HG03442 (cell line): ENCODE data around the gene ATP6V0C.

Source experiments
- ATAC-seq: cut with Tn5 transposase; IDR thresholded peaks from one replicate; pipeline ENCODE4 v1.9.1; 2021; ENCODE audit warnings: mild to moderate bottlenecking, moderate library complexity; ENCODE audit not compliant: unreplicated experiment

Gene ATP6V0C

DNA sequence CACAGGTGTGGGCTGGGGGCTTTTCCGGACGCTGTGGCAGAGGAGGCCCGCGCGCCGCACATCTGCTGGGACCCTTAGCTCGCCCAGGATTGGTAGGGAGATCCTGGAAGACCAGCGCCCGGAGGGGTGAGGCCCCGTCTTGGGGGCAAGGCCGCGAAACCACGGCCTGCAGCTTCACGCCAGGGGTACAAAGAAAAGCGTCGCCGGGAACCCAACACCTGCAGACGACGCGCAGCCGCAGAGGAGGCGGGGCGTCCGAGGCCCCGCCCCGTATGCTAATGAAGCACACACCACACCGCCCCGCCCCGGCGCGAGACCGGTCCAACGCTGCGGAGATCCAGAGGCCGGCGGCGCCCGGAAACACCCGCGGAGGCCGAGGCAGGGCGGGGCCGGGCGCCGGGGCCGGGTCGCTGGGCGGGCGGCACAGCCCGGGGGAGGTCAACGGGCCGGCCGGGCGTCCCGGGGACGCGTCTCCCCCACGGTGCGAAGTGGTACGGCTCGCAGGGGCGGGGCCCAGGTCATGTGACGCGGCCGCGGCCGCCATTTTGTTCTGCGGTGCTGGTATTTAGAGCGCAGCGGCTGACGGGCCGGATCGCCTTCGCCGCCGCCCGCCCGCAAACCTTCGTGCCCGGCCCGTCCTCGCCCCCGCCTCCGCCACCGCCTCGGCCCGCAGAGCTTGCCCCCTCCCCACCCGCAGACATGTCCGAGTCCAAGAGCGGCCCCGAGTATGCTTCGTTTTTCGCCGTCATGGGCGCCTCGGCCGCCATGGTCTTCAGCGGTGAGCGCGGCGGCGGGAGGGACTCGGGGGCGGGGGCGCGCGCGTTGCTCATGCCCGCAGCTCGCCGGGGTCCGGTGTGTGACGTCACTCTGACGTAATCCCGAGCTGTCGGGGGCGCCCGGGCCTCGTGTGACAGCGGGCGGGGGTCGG, at the start of gene ATP6V0C:
ATP6V0C (plus strand) TSS at position 548 of the 928 bp plus-strand sequence; CDS start at position 700, 152 bp downstream.
- peak; percentile 63 for ATAC-seq

- ATAC-seq: no peak
These were observed 49.4 kb upstream of the ATP6V0C start for GRCh38 chr16:2464333-2464732.

DNA sequence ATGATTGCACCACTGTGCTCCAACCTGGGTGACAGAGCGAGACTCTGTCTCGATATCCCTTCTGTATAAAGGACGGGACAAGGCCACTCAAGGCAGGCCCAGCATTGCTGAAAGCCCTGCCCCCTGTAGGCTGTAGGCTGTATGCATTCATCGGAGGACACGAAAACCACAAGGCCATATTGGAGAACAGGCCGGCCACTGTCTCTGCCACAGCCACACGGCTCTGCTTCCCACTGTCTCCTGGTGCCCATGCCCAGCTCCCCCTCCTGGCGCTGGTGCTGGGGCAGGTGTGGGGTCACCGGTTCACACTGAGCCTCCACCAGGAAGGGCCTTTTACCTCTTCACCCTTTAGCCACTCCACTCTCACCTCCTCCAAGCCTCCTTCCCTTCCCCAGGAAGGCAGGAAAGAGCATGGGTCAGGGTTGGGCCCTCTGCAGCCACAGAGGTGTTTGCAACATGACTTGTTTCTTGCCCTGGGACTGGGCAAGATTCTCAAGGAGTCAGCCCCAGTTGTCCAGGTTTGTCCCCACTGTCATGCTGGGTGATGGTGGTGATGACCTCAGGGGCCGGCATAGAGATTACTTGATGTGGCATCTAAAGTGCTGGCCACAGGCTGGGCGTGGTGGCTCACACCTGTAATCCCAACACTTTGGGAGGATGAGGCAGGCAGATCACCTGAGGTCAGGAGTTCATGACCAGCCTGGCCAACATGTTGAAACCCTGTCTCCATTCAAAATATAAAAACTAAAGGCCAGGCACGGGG, 47.9 kb upstream of the ATP6V0C start:
- no peak for ATAC-seq

DNA sequence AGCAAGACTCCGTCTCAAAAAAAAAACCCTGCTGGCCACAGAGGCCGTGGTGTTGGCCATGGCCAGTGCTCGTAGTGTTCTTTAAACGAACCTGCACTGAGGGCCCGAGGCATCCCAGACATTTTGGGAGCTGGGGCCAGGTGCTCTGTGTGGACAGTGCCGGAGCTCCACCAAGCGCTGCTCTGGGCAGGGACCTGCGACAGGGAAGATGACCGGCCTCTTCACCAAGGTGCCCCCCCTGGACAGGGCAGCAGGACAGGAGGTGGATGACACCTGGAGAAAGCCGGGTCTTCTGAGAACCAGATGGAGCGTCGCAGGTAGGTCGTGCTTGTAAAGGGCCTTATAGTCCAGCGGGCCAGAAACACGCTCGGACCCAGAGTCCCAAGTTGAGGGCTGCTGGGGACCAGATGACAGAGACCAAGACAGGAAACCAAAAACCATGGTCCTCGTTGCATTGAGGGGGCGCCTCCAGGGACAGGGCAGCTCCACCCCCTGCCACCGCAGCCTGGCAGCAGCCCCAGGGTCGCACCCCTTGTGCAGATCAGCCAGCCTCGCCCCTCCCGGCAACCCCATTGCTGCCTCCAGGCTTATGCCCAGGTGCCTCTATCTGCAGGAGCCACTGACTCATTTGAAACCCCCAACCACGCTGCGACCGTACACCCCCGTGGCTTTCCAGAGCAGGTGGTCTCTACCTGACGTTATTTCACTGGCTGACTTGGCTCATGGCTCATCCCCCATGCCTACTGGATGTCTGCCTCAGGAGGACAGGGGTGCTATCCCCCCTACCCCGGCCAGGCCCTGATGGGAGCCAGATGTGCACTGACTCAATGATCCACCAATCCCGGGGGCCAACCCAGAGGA, 46.9 kb upstream of the ATP6V0C start:
- ATAC-seq: no peak

DNA sequence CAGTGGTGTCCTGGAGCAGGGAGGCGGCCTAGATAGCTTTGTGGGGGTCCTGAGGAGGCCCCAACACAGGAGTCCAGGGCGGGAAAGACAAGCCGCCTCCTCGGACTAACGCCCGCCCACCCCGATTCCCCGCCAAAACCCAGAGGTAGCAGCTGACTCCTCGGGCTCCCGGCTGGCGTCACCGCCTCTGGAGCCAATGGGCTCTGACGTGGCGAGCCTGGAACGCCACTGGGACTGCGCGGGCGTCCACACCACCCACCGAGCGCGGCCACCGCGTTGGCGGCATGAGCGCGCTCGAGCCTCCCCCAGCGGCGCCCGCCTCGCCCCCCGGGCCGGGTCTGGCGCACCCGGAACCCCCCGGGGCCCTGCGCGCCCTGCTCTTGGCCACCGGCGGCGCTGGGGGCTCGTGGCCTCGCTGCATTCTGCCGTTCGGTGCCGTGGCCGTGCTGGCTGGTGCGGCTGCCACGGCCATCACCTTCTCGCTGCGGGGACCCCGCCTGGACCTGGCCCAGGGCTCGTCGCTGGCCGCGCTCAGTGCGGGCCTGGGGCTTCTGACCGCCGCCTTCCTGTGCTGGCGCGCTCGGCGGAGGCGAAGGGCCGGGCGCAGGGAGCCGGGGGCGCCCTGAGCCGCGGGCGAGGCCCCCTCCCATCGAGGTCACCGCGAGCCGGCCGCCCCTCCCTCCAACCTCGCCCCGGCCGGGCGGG, 46.1 kb upstream of the ATP6V0C start:
- no peak for ATAC-seq

DNA sequence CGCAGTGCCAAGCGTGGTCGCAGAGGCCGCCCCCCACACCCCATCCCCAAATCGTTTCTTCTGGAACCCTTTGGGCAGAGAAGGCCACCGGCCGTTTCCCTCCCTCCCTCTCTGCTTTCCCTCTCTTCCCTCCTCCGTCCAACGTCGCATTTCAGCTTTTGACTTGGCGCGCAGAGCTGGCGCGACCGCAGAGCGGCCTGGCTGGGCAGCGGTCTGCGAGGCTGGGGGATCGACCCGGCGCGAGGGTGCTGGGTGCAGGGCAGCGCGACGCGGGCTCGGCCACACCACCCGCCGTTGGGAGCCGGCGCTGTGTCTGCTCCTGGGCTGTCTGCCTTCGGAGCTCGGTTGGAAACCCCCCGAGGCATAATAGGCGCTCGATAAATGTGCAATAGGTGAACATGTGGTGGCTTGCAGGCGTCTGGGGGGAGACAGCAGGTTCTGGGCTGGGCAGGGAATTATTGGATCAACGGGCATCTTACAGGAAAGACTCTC, 45.5 kb upstream of the ATP6V0C start:
- ATAC-seq: no peak

DNA sequence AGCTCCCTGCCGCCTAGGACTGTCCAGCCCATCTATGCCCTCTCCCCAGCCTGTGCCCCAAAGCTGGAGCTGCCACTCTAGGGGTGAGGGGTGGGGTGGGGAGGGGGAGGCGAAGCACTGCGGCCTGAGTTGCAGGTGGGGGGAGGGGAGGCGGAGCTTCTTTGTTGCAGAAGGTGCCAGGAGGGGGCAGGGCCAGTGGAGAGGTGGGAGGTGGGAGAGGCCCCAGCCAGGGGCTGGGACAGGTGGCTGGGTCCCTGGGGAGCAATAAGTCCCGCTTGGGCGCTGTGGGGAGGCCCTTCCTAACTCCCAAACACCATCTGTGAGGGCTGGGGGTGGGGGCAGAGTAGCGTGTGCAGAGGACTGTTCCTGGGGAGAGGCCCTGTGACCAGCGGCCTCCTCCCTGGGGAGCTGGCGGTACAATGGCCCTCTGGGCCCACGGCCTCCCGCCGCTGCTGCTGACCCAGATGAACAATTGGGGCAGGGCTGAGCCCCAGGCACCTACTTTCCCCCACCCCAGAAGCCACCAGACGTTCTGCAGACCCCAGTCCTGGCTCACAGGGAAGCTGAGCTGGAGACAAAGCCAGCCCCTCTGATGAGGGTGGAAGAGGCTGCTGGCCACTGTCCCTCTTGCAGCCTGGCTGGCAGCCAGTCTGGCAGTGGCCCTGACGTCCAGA, 44.9 kb upstream of the ATP6V0C start:
- no peak for ATAC-seq

DNA sequence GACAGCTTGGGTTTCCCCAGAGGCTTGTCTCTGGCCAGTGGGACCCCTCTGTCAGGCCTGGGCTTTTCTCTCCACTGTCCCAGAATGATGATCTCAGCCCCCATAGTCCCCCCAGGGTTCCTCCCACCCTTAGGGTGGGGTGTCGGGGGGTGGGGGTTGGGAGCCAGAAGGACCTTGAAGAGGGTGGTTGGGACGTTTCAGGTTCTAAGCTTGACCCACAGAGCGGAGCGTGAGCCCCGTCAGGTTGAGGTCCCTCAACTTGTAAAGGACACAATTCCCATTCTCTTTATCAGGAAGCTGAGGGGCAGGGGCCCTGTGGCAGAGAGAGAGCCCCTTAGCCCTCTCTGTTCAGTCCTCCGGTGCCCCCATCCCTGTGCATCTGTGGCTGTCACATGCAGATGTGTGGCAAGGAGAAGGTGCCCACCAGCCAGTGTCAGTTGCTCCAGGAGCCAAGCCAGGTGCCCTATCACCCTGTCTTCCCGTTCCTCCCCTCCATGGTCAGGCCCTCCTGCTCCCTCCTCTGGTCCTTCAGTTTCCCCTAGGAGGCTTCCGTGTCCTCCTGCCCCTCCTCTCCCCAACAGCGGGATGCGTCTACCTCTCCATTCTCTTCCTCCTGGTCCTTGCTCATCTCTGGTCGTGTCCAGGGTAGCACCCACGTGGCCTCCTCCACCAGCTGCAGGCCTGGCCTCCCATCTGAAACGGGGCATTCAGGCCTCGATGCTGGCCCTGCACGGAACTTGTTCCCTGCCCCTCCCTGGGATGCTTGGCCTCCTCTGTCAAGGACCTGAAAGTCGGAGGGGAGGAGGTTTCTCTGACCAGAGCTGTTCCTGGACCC, 44.1 kb upstream of the ATP6V0C start:
- no peak for ATAC-seq

DNA sequence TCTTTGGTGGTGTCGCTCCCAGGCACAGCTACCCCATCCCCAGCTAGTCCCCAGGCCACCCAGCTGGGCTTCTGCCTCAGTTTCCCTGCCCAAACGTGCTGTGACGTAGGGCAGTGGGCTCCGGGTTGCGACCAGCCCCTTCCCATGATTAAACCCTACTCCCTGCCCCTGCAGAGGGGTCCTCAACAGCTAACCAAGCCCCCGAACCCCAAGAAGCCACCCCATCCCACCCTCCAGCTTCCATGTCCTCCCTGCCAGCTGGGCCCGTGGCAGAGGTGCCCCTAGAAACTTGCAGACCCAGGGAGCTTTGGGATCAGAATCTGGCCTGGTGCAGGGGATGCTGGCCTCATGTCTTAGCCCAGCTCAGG, 43.5 kb upstream of the ATP6V0C start:
- ATAC-seq: no peak

DNA sequence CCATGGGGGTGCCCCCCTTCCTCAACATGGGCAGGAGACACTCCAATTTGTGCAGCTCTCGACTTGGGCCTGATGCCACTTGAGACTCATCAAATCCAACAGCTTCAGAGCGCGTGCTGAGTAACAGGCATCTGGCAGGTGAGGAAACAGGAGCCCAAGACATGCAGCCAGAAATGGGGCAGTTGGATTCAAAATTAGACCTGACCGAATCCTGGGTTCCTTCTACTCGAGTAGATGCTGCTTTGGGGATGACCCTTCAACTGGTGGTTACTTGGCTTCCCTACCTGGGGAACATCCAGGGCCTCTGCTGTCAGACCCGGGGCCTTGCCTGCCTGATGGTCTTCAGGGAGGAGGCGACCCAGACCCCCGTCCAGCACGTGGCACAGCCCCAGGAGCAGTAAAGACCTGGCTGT, 43.1 kb upstream of the ATP6V0C start:
- no peak for ATAC-seq

DNA sequence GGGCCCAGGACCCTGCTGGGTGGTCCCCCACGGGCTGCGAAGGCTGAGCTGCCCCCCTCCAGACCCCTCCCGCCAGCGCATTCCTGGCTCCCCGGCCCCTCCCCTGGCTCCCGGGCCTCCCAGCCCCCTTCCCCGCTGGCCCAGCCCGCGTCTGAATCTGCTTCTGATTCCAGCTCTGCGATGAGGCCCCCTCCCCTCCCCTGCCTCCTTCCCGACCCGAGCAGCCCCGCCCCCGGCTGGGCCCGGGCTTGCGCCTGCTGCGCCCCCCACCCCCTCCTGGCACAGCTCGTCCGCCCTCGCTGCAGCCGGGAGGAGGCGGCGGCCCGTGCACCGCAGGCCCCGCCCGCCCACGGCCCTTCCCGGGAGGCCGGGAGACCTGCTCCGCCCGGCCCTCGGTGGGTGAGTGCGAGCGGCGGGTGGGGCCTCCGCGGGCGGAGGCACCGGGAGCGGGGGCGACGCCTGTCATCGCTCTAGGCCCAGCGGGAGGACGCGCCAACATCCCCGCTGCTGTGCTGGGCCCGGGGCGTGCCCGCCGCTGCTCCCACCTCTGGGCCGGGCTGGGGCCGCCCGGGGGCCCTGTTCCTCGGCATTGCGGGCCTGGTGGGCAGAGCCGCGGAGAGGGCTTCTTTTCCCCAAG, 42.6 kb upstream of the ATP6V0C start, which contains the start of gene NTN3:
NTN3 (plus strand) TSS at position 282 of the 637 bp plus-strand sequence. CDS start 405 bp downstream, outside the sequence.
- ATAC-seq: no peak

DNA sequence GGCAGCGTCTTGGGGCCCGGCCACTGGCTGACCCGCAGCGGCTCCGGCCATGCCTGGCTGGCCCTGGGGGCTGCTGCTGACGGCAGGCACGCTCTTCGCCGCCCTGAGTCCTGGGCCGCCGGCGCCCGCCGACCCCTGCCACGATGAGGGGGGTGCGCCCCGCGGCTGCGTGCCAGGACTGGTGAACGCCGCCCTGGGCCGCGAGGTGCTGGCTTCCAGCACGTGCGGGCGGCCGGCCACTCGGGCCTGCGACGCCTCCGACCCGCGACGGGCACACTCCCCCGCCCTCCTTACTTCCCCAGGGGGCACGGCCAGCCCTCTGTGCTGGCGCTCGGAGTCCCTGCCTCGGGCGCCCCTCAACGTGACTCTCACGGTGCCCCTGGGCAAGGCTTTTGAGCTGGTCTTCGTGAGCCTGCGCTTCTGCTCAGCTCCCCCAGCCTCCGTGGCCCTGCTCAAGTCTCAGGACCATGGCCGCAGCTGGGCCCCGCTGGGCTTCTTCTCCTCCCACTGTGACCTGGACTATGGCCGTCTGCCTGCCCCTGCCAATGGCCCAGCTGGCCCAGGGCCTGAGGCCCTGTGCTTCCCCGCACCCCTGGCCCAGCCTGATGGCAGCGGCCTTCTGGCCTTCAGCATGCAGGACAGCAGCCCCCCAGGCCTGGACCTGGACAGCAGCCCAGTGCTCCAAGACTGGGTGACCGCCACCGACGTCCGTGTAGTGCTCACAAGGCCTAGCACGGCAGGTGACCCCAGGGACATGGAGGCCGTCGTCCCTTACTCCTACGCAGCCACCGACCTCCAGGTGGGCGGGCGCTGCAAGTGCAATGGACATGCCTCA, 41.9 kb upstream of the ATP6V0C start:
- no peak for ATAC-seq

GRCh38 chr16:2472488-2472864, 41.3 kb upstream of the ATP6V0C start:
- no peak for ATAC-seq

DNA sequence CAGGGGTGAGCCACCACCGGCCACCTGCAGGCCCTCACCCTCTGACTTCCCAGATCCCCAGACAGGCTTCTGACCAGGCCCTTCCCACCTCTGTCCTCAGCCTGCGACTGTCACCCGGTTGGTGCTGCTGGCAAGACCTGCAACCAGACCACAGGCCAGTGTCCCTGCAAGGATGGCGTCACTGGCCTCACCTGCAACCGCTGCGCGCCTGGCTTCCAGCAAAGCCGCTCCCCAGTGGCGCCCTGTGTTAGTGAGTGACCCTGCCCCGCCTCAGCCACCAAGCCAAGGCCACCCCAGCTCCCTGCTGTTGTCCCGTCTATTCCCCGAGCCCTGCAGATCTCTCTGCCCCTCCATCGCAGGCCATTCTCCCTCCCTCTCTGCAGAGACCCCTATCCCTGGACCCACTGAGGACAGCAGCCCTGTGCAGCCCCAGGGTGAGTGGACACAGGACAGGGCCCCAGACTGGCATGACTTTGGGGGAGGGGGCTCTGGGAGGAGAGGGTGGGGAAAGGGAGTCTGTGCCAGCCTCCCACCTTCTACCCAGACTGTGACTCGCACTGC, 40.8 kb upstream of the ATP6V0C start:
- ATAC-seq: no peak

GRCh38 chr16:2473446-2473926, 40.3 kb upstream of the ATP6V0C start:
- no peak for ATAC-seq

DNA sequence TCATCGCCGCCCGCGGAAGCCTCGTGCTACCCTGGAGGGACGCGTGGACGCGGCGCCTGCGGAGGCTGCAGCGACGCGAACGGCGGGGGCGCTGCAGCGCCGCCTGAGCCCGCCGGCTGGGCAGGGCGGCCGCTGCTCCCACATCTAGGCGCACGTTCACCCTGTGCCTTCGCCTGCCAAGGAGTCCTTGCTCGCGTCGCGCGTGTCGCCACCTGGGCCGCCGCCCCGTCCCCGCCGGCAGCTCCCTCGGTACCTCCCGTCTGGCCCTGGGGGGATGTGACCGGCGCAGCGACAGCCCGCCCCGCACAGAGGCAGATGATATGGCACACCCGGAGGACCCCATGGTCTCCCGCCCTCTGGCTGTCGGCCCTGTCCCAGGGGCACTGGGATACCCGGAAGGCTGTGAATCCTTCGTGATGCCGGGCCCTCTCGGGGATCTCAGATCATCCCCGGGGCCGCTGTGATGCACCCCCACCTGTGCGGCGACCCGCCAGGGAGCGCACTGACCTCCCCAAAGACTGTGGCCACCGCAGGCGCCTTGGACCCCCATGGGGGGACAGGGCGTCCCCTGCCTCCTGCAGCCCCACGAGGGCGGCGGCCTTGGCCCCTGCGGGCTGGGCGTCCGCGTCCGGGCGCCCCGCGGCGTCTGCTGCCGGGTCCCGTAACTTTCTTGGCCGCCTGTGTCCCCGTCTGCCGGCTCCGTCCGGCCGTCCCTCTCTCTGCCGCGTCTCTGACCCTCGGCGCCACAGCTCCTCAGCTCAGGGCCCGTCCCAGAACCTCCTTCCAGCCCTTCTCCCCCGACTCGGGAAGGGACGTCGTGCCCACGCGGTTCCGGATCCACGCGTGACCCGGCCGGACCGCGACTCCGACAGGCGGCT, 39.5 kb upstream of the ATP6V0C start:
- peak; percentile 29 for ATAC-seq
